Breast epithelium (tissue), 4 donors: ENCODE data around the gene DTL. TPM values are rescaled to one million over a fixed set of nuclear protein-coding genes. Genes with fewer than 3 reads are reported as not detected.

Source experiments
- DNase-seq, 2 donors: peaks; one replicate each; pipeline ENCODE4 v3.0.0-alpha.2; 2019; ENCODE audit warnings: low spot score in 2 of 2
- H3K27ac ChIP-seq, 2 donors: fragments of 200-600 bp; sonication (generic) in 1 of 2; one replicate each; pipeline ENCODE4 v1.5.1; 2016 to 2019; ENCODE audit warnings: mild to moderate bottlenecking in 1 of 2
- H3K27me3 ChIP-seq, 2 donors: fragments of 200-600 bp; sonication (generic) in 1 of 2; one replicate each; pipeline versions ENCODE4 v1.5.1 to v1.6.0; 2017 to 2019; ENCODE audit warnings: control low read depth in 1 of 2, mild to moderate bottlenecking in 1 of 2
- H3K36me3 ChIP-seq: fragments of 200-600 bp; one replicate; pipeline ENCODE4 v1.5.1; 2019
- H3K4me1 ChIP-seq, 2 donors: fragments of 200-600 bp; sonication (generic); one replicate each; pipeline ENCODE4 v1.5.1; 2016 to 2019; ENCODE audit warnings: control low read depth in 1 of 2
- H3K4me3 ChIP-seq, 3 donors: fragments of 200-600 bp; sonication (generic); 1 replicate in 2 of 3; 2 replicates in 1 of 3; pipeline ENCODE4 v1.5.1; 2016 to 2019; ENCODE audit warnings: mild to moderate bottlenecking in 3 of 3, moderate library complexity in 2 of 3
- H3K9me3 ChIP-seq, 2 donors: fragments of 200-600 bp; sonication (generic) in 1 of 2; one replicate each; pipeline ENCODE4 v1.5.1; 2016 to 2019; ENCODE audit warnings: control low read depth in 1 of 2
- POLR2A ChIP-seq: fragments of 450-650 bp; IDR thresholded peaks from one replicate; pipeline ENCODE4 v1.6.1; 2016; ENCODE audit warnings: antibody characterized with exemption, mild to moderate bottlenecking, moderate library complexity
- POLR2AphosphoS5 ChIP-seq, 3 donors: sonication (generic); formaldehyde crosslinking; IDR thresholded peaks; one replicate each; pipeline ENCODE4 v1.6.1; 2017; ENCODE audit warnings: antibody characterized with exemption in 3 of 3
- intact Hi-C: fragments of 100-400 bp; cut with DNase I; formaldehyde crosslinking; loops from one replicate; pipeline ENCODE4 v1.15.1; 2023; ENCODE audit warnings: low total_unique reads
- total RNA-seq, 3 donors: library from RNA; depleted of rRNA; stranded (reverse); fragments of >200 nt; gene quantifications; one replicate each; pipeline ENCODE4 v1.1.0, GENCODE V29; 2016
- TF ChIP-seq, protein P1 (sequence below), 3 donors: fragments of 450-650 bp; IDR thresholded peaks; one replicate each; pipeline ENCODE4 v1.5.1; 2016 to 2017; ENCODE audit warnings: antibody characterized with exemption in 3 of 3, mild to moderate bottlenecking in 3 of 3, moderate library complexity in 3 of 3

The DTL gene
- total RNA-seq, 3 donors from 2014 or later = 0.29 to 0.80 (median 0.66) TPM

DNA sequence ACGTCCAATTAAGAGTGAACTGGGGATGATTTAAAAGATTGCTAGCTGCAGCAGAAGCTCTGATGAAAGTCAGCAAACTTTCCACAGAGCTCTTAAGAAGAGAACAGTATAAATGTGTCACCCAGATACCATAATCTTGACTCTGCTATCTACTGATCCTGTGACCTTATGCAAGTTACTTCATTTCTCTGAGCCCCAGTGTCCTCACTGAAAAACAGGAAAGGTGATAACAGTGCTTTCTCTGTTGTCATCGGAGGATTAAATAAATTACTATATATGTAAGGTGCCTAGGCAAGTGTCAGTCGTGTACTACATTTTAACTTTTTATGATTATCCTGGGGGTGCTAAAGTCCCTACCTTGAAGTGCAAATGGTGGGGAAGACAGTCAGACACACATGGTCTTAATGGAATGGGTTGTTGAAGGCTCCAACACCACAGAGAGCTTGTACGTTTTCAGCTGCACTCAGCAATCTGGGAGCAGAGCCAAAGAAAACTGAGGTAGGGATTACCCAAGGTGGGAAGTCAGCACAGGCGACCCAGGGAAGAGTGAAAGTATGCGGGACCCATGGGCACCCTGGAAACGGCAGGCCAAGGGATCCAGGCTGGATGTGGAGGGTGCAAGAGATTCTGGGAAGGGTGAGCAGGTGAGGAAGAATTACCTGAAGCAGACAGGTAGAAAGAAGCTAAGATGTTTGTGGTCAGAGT is 82.8 kb downstream of the DTL start:
- DNase-seq = no peak
- H3K4me3 ChIP-seq = no peak overlapping the region
- H3K36me3 ChIP-seq = no peaks in the 10 kb centered on the region
- no peaks in the 10 kb centered on the region for H3K4me1 ChIP-seq
- intact Hi-C loops = no loop called here
- TF ChIP-seq POLR2AphosphoS5 (IDR thresholded peaks at IDR 0.05) (no peak), POLR2A (no peak)
- TF ChIP-seq, protein P1, sequence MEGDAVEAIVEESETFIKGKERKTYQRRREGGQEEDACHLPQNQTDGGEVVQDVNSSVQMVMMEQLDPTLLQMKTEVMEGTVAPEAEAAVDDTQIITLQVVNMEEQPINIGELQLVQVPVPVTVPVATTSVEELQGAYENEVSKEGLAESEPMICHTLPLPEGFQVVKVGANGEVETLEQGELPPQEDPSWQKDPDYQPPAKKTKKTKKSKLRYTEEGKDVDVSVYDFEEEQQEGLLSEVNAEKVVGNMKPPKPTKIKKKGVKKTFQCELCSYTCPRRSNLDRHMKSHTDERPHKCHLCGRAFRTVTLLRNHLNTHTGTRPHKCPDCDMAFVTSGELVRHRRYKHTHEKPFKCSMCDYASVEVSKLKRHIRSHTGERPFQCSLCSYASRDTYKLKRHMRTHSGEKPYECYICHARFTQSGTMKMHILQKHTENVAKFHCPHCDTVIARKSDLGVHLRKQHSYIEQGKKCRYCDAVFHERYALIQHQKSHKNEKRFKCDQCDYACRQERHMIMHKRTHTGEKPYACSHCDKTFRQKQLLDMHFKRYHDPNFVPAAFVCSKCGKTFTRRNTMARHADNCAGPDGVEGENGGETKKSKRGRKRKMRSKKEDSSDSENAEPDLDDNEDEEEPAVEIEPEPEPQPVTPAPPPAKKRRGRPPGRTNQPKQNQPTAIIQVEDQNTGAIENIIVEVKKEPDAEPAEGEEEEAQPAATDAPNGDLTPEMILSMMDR (IDR thresholded peaks at IDR 0.05) = no peak
- H3K27me3 ChIP-seq = no peaks in the 10 kb centered on the region
- no peak overlapping the region for H3K27ac ChIP-seq
- no peaks in the 10 kb centered on the region for H3K9me3 ChIP-seq

DNA sequence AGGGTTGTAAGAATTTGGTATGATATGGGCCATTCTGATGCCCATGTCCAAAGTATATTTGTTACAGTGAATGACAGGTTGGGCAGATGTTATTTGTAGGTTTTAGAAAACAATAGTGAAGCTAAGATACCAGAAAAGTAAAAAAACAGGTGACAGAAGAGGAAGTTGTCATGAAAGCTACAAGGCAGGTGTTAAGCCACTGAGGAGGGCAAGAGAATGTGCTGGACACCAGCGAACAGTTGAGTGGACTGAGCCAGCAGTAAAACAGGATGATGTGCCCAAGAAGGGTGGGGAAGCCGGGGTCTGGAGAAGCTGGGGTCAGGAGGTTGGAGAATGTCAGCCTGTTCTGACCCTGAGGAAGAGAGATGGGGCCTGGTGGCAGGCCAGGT is 83.3 kb downstream of the DTL start:
- H3K27ac ChIP-seq = no peak overlapping the region
- no peaks in the 10 kb centered on the region for H3K4me1 ChIP-seq
- no peak for DNase-seq
- TF ChIP-seq POLR2A (no peak), POLR2AphosphoS5 (IDR thresholded peaks at IDR 0.05) (no peak)
- TF ChIP-seq, protein P1 (IDR thresholded peaks at IDR 0.05) = no peak
- H3K4me3 ChIP-seq = no peak overlapping the region
- intact Hi-C loops = no loop called here
- H3K27me3 ChIP-seq = no peaks in the 10 kb centered on the region
- no peaks in the 10 kb centered on the region for H3K9me3 ChIP-seq
- H3K36me3 ChIP-seq = no peaks in the 10 kb centered on the region

DNA sequence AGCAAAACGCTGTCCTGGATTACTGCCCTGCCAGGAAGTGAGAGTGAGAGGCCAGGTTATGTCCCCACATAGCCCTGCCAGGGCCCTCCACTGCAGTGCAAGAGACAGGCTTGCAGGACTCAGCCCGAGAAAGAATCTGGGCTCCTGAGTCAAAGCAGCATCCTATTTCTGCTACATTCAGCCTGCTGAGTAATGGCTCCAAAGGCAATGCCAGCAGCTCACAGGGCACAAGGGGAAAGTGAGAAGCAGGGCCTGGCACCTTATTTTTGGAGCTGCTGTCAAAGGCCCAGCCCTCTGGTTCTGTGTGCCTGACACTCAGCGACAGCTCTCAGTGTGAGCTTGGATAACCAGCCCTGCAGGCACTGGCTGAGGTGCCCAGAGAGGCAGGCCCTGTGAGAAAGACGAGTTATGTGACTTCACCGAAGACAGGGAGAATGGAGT is 83.9 kb downstream of the DTL start:
- intact Hi-C loops = no loop called here
- DNase-seq = no peak
- peak overlapping the region in 1 of 2 donors; percentile 21 for H3K27ac ChIP-seq
- H3K4me1 ChIP-seq = no peaks in the 10 kb centered on the region
- TF ChIP-seq, protein P1 (IDR thresholded peaks at IDR 0.05) = no peak
- TF ChIP-seq POLR2AphosphoS5 (IDR thresholded peaks at IDR 0.05) (no peak), POLR2A (no peak)
- H3K36me3 ChIP-seq = no peaks in the 10 kb centered on the region
- no peak overlapping the region for H3K4me3 ChIP-seq
- H3K27me3 ChIP-seq = no peaks in the 10 kb centered on the region
- no peaks in the 10 kb centered on the region for H3K9me3 ChIP-seq

GRCh38 chr1:212119863-212120262 is 84.3 kb downstream of the DTL start:
- DNase-seq = no peak
- H3K4me1 ChIP-seq = no peaks in the 10 kb centered on the region
- no peak overlapping the region for H3K4me3 ChIP-seq
- no peaks in the 10 kb centered on the region for H3K36me3 ChIP-seq
- H3K27me3 ChIP-seq = no peaks in the 10 kb centered on the region
- TF ChIP-seq, protein P1 (IDR thresholded peaks at IDR 0.05) = no peak
- no peak for TF ChIP-seq POLR2A
- TF ChIP-seq POLR2AphosphoS5 (IDR thresholded peaks at IDR 0.05) = no peak
- peak overlapping the region in 1 of 2 donors; percentile 21 for H3K27ac ChIP-seq
- H3K9me3 ChIP-seq = no peaks in the 10 kb centered on the region
- intact Hi-C loops = no loop called here

- DNase-seq = no peak
- Histone ChIP-seq H3K27me3 (no peaks in the 10 kb centered on the region), H3K4me3 (no peak overlapping the region), H3K9me3 (no peaks in the 10 kb centered on the region), H3K27ac (no peak overlapping the region), H3K4me1 (no peaks in the 10 kb centered on the region), H3K36me3 (no peaks in the 10 kb centered on the region)
- intact Hi-C loops = no loop called here
- TF ChIP-seq, protein P1 (IDR thresholded peaks at IDR 0.05) = no peak
- no peak for TF ChIP-seq POLR2AphosphoS5 (IDR thresholded peaks at IDR 0.05)
- no peak for TF ChIP-seq POLR2A
Measured at GRCh38 chr1:212121779-212122178, 86.2 kb downstream of the DTL start.
